ENCODE measurements around the gene ABHD14A. TPM values are rescaled to one million over a fixed set of nuclear protein-coding genes. Genes with fewer than 3 reads are reported as not detected.

ABHD14A gene
- total RNA-seq, 6 experiments from 2014 or later: 8.3 to 22.2 (median 15.1) TPM

- 85% methylated on average over 8 of the region's 20 CpGs for WGBS (ENCODE audit: insufficient coverage, low coverage, low lambda C conversion rate, missing lambda C conversion rate)
- ATAC-seq (peak in 2 of 4 donors; percentile 13 to 30), DNase-seq (no peak)
- no peak overlapping the region for H3K4me3 ChIP-seq
- H3K9me3 ChIP-seq: no peaks in the 10 kb centered on the region
- no peak for TF ChIP-seq CTCF (IDR thresholded peaks at IDR 0.05)
- TF ChIP-seq POLR2A (IDR thresholded peaks at IDR 0.05): no peak
- intact Hi-C loops (cut with DNase I): no loop called here
- H3K27me3 ChIP-seq: no peaks in the 10 kb centered on the region
- H3K27ac ChIP-seq: no peak overlapping the region
- peaks cover 0 to 19% (median 2%) of the 10 kb centered on the region in 4 donors for H3K4me1 ChIP-seq
- no peaks in the 10 kb centered on the region for H3K36me3 ChIP-seq
Observed at GRCh38 chr3:51958603-51959521, 16.0 kb upstream of the ABHD14A start.

GRCh38 chr3:51959651-51960050 lies 15.2 kb upstream of the ABHD14A start:
- ATAC-seq: no peak
- no peaks in the 10 kb centered on the region for H3K9me3 ChIP-seq
- DNase-seq: no peak
- no peak overlapping the region for H3K4me3 ChIP-seq
- TF ChIP-seq POLR2A (IDR thresholded peaks at IDR 0.05) (no peak), CTCF (IDR thresholded peaks at IDR 0.05) (no peak)
- no peak overlapping the region for H3K27ac ChIP-seq
- H3K36me3 ChIP-seq: no peaks in the 10 kb centered on the region
- 83% methylated on average over 1 of the region's 7 CpGs for WGBS (ENCODE audit: insufficient coverage, low coverage, low lambda C conversion rate, missing lambda C conversion rate)
- no peaks in the 10 kb centered on the region for H3K27me3 ChIP-seq
- intact Hi-C loops (cut with DNase I): no loop called here
- H3K4me1 ChIP-seq: peaks cover 0 to 19% (median 2%) of the 10 kb centered on the region in 4 donors

- no peaks in the 10 kb centered on the region for H3K9me3 ChIP-seq
- intact Hi-C loops (cut with DNase I): no loop called here
- ATAC-seq (no peak), DNase-seq (no peak)
- WGBS (ENCODE audit: insufficient coverage, low coverage, low lambda C conversion rate, missing lambda C conversion rate): no CpG with 5 or more reads among the region's 10 CpGs
- no peak for TF ChIP-seq POLR2A (IDR thresholded peaks at IDR 0.05)
- TF ChIP-seq CTCF (IDR thresholded peaks at IDR 0.05): no peak
- no peak overlapping the region for H3K27ac ChIP-seq
- no peak overlapping the region for H3K4me3 ChIP-seq
- H3K27me3 ChIP-seq: no peaks in the 10 kb centered on the region
- no peaks in the 10 kb centered on the region for H3K36me3 ChIP-seq
- peaks cover 0 to 19% (median 2%) of the 10 kb centered on the region in 4 donors for H3K4me1 ChIP-seq
Observed at GRCh38 chr3:51960386-51960785, 14.5 kb upstream of the ABHD14A start.

- Histone ChIP-seq H3K27ac (no peak overlapping the region), H3K27me3 (no peaks in the 10 kb centered on the region), H3K36me3 (no peaks in the 10 kb centered on the region), H3K4me3 (no peak overlapping the region), H3K9me3 (no peaks in the 10 kb centered on the region), H3K4me1 (peaks cover 0 to 14% (median 2%) of the 10 kb centered on the region in 4 donors)
- ATAC-seq (no peak), DNase-seq (no peak)
- no peak for TF ChIP-seq POLR2A (IDR thresholded peaks at IDR 0.05)
- no peak for TF ChIP-seq CTCF (IDR thresholded peaks at IDR 0.05)
- WGBS (ENCODE audit: insufficient coverage, low coverage, low lambda C conversion rate, missing lambda C conversion rate): 80% methylated on average over 1 of the region's 18 CpGs
- intact Hi-C loops (cut with DNase I): no loop called here
Observed at GRCh38 chr3:51961011-51961410, 13.9 kb upstream of the ABHD14A start.
